ENCODE data around the gene CD8A.

Gene CD8A

DNA sequence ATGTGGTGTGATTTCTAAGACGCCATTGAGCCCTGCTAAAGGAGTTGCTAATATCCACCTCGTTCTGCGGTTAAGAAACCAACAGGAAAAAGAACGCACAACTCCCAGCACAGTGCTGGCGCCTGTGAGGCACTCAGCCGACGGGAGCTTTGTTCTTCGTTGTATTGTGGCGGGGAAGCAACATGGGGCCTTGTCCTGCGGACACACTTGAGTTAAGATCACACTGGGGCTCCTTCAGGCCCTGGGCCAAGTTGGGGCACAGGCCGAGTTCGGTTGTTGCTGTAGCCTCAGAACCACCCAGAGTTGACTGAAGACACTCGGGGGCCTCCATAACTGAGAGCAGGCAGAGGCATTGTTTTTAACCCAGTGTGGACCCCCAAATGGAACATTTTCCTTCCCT is 30.6 kb upstream of the CD8A start:
- no peaks in the 10 kb centered on the region for H3K4me1 ChIP-seq (ENCODE audit: low read length)
- no peaks in the 10 kb centered on the region for H3K79me2 ChIP-seq (ENCODE audit: low read length)
- no peak for TF ChIP-seq EZH2phosphoT487 (IDR thresholded peaks at IDR 0.05; ENCODE audit: low read depth)
- TF ChIP-seq, protein P1, sequence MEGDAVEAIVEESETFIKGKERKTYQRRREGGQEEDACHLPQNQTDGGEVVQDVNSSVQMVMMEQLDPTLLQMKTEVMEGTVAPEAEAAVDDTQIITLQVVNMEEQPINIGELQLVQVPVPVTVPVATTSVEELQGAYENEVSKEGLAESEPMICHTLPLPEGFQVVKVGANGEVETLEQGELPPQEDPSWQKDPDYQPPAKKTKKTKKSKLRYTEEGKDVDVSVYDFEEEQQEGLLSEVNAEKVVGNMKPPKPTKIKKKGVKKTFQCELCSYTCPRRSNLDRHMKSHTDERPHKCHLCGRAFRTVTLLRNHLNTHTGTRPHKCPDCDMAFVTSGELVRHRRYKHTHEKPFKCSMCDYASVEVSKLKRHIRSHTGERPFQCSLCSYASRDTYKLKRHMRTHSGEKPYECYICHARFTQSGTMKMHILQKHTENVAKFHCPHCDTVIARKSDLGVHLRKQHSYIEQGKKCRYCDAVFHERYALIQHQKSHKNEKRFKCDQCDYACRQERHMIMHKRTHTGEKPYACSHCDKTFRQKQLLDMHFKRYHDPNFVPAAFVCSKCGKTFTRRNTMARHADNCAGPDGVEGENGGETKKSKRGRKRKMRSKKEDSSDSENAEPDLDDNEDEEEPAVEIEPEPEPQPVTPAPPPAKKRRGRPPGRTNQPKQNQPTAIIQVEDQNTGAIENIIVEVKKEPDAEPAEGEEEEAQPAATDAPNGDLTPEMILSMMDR (IDR thresholded peaks at IDR 0.05; ENCODE audit: low read depth, low read length) = no peak
- no peak overlapping the region for H2AFZ ChIP-seq (ENCODE audit: low read depth, low read length)
- no peak overlapping the region for H3K27ac ChIP-seq (ENCODE audit: low read length)
- 0 out of 2 replicates have a peak, but pooled peaks cover 3% of the 10 kb centered on the region for H3K9me3 ChIP-seq (ENCODE audit: insufficient read depth, low read length)
- no peaks in the 10 kb centered on the region for H4K20me1 ChIP-seq (ENCODE audit: insufficient read depth, low read length)
- no peak overlapping the region for H3K9ac ChIP-seq (ENCODE audit: low read length)
- H3K27me3 ChIP-seq (ENCODE audit: low read depth, low read length) = peaks cover 13% of the 10 kb centered on the region
- no peaks in the 10 kb centered on the region for H3K36me3 ChIP-seq (replicated peaks; ENCODE audit: low read depth, low read length)
- H3K4me3 ChIP-seq (ENCODE audit: low read length) = no peak overlapping the region
- H3K4me2 ChIP-seq (ENCODE audit: low read length) = no peak overlapping the region

DNA sequence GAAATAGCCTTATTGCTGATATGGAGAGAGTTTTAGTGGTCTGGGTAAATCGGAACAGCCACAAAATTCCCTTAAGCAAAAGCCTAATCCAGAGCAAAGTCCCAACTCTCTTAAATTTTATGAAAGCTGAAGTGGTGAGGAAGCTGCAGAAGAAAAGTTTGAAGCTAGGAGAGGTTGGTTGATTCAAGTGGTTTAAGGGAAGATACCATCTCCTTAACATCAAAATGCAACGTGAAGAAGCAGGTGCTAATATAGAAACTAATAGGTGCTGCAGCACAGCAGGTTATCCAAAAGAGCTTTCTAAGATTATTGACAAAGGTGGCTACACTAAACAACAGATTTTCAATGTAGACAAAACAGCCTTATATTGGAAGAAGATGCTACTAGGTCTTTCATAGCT is 28.2 kb upstream of the CD8A start:
- Histone ChIP-seq H2AFZ (ENCODE audit: low read depth, low read length) (no peak overlapping the region), H3K9ac (ENCODE audit: low read length) (no peak overlapping the region), H3K9me3 (ENCODE audit: insufficient read depth, low read length) (0 out of 2 replicates have a peak, but pooled peaks cover 3% of the 10 kb centered on the region), H3K27ac (ENCODE audit: low read length) (no peak overlapping the region), H3K4me1 (ENCODE audit: low read length) (no peaks in the 10 kb centered on the region), H3K27me3 (ENCODE audit: low read depth, low read length) (peaks cover 13% of the 10 kb centered on the region), H4K20me1 (ENCODE audit: insufficient read depth, low read length) (no peaks in the 10 kb centered on the region), H3K4me3 (ENCODE audit: low read length) (no peak overlapping the region), H3K4me2 (ENCODE audit: low read length) (no peak overlapping the region), H3K36me3 (replicated peaks; ENCODE audit: low read depth, low read length) (no peaks in the 10 kb centered on the region), H3K79me2 (ENCODE audit: low read length) (no peaks in the 10 kb centered on the region)
- TF ChIP-seq, protein P1 (IDR thresholded peaks at IDR 0.05; ENCODE audit: low read depth, low read length) = no peak
- no peak for TF ChIP-seq EZH2phosphoT487 (IDR thresholded peaks at IDR 0.05; ENCODE audit: low read depth)

DNA sequence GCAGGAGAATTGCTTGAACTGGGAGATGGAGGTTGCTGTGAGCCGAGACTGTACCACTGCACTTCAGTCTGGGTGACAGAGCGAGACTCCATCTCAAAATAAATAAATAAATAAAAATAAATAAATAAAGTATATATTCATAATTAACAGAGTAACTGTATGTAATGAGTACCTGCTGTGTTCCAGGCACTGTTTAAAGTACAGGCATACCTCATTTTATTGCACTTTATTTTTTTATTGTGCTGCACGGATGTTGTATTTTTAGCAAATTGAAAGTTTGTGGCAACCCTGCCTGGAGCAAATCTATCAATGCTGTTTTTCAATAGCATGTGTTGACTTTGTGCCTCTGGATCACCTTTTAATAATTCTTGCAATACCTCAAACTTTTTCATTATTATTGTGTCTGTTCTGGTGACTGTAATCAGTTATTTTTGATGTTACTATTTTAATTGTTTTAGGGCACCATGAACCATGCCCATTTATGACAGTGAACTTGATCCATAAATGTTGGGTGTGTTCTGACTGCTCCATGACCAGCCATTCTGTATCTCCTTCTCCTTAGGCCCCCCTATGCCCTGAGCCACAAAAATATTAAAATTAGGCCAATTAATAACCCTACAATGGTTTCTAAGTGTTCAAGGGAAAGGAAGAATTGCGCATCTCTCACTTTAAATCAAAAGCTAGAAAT is 27.5 kb upstream of the CD8A start:
- Histone ChIP-seq H3K27ac (ENCODE audit: low read length) (no peak overlapping the region), H2AFZ (ENCODE audit: low read depth, low read length) (no peak overlapping the region), H3K4me2 (ENCODE audit: low read length) (no peak overlapping the region), H3K4me1 (ENCODE audit: low read length) (no peaks in the 10 kb centered on the region), H3K4me3 (ENCODE audit: low read length) (no peak overlapping the region), H3K9me3 (ENCODE audit: insufficient read depth, low read length) (0 out of 2 replicates have a peak, but pooled peaks cover 3% of the 10 kb centered on the region), H3K9ac (ENCODE audit: low read length) (no peak overlapping the region), H3K27me3 (ENCODE audit: low read depth, low read length) (peaks cover 13% of the 10 kb centered on the region), H3K79me2 (ENCODE audit: low read length) (no peaks in the 10 kb centered on the region), H3K36me3 (replicated peaks; ENCODE audit: low read depth, low read length) (no peaks in the 10 kb centered on the region), H4K20me1 (ENCODE audit: insufficient read depth, low read length) (no peaks in the 10 kb centered on the region)
- TF ChIP-seq, protein P1 (IDR thresholded peaks at IDR 0.05; ENCODE audit: low read depth, low read length) = no peak
- no peak for TF ChIP-seq EZH2phosphoT487 (IDR thresholded peaks at IDR 0.05; ENCODE audit: low read depth)

DNA sequence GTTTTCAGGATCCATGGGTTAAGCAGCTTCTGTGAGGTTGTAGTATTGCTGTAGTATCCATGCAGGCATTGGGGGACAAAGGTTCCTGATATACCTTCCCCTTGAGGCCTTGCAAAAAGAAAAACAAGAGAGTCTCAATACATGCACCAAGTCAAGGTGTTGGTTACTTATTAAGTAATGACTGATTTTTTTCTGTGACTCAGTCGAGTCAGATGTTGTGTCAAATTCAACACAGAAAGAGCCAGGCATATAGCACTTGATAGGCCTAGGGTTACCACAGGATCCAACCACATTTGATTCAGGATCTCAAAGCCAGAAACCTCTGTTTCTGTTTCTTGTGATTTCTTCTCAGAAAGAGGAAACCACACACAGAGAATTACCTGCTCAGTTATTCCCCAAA is 24.9 kb upstream of the CD8A start:
- Histone ChIP-seq H3K27ac (ENCODE audit: low read length) (no peak overlapping the region), H3K9me3 (ENCODE audit: insufficient read depth, low read length) (no peaks in the 10 kb centered on the region), H4K20me1 (ENCODE audit: insufficient read depth, low read length) (no peaks in the 10 kb centered on the region), H3K79me2 (ENCODE audit: low read length) (no peaks in the 10 kb centered on the region), H3K27me3 (ENCODE audit: low read depth, low read length) (peaks cover 13% of the 10 kb centered on the region), H3K36me3 (replicated peaks; ENCODE audit: low read depth, low read length) (no peaks in the 10 kb centered on the region), H3K9ac (ENCODE audit: low read length) (no peak overlapping the region), H3K4me2 (ENCODE audit: low read length) (no peak overlapping the region), H3K4me3 (ENCODE audit: low read length) (no peak overlapping the region), H3K4me1 (ENCODE audit: low read length) (no peaks in the 10 kb centered on the region), H2AFZ (ENCODE audit: low read depth, low read length) (no peak overlapping the region)
- TF ChIP-seq, protein P1 (IDR thresholded peaks at IDR 0.05; ENCODE audit: low read depth, low read length) = no peak
- no peak for TF ChIP-seq EZH2phosphoT487 (IDR thresholded peaks at IDR 0.05; ENCODE audit: low read depth)
